Subcutaneous adipose tissue (tissue), 4 donors: ENCODE data around the gene ATP10B. TPM values are rescaled to one million over a fixed set of nuclear protein-coding genes. Genes with fewer than 3 reads are reported as not detected.

Experiments used
- total RNA-seq, 4 donors: library from RNA; depleted of rRNA; stranded (reverse); fragments of >200 nt; gene quantifications; one replicate each; pipeline ENCODE4 v1.1.0, GENCODE V29; 2016
- TF ChIP-seq, protein P1 (sequence below): fragments of 450-650 bp; IDR thresholded peaks from one replicate; pipeline ENCODE4 v1.5.1; 2016; ENCODE audit warnings: low read depth, mild to moderate bottlenecking, control low read depth, antibody characterized with exemption, moderate library complexity

Gene ATP10B
- total RNA-seq, 4 donors from 2014 or later = under 0.01 TPM; not detected in 3

DNA sequence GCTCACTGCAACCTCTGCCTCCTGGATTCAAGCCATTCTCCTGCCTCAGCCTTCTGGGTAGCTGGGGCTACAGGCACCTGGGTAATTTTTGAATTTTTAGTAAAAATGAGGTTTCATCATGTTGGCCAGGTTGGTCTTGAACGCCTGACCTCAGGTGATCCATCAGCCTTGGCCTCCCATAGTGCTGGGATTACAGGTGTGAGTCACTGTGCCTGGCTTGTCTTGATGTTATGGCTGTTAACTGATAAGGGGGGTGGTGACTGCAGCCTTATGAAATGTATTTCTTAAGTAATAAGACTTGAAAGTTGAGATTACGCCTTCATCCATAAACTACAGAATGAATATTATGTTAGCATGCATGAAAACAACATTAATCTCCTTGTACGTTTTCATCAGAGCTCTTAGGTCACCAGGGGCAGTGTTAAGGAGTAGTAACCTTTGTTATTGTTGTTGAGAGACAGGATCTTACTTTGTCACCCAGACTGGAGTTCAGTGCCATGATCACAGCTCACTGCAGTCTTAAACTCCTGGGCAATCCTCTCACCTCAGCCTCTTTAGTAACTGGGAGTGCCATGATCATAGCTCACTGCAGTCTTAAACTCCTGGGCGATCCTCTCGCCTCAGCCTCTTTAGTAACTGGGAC lies 148.3 kb downstream of the ATP10B start:
- TF ChIP-seq, protein P1, sequence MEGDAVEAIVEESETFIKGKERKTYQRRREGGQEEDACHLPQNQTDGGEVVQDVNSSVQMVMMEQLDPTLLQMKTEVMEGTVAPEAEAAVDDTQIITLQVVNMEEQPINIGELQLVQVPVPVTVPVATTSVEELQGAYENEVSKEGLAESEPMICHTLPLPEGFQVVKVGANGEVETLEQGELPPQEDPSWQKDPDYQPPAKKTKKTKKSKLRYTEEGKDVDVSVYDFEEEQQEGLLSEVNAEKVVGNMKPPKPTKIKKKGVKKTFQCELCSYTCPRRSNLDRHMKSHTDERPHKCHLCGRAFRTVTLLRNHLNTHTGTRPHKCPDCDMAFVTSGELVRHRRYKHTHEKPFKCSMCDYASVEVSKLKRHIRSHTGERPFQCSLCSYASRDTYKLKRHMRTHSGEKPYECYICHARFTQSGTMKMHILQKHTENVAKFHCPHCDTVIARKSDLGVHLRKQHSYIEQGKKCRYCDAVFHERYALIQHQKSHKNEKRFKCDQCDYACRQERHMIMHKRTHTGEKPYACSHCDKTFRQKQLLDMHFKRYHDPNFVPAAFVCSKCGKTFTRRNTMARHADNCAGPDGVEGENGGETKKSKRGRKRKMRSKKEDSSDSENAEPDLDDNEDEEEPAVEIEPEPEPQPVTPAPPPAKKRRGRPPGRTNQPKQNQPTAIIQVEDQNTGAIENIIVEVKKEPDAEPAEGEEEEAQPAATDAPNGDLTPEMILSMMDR = no peak

- TF ChIP-seq, protein P1 = no peak
Observed at GRCh38 chr5:160702934-160703333, 149.1 kb downstream of the ATP10B start.

DNA sequence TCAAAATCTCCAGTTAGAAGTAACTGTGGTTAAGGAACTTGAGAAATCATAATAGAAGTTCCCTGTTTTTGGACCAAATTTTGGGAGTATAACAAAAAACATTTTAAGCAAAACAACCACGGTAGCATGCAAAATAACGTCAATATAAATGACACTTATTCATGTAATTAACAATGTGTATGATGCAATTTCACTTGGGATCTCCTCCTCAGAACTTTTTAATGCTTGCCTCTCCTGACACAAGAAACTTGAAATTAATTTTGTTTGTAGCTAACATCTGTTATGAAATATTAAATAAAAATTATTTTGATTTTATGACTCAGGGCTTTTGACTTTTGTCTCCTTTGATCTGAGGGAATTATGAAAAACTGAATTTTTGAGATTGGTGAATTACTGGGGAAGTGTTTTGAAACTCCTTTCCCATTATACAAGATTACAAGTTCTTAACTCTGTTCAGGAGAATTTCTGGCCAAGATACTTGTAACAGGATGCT lies 149.7 kb downstream of the ATP10B start:
- TF ChIP-seq, protein P1 = no peak

DNA sequence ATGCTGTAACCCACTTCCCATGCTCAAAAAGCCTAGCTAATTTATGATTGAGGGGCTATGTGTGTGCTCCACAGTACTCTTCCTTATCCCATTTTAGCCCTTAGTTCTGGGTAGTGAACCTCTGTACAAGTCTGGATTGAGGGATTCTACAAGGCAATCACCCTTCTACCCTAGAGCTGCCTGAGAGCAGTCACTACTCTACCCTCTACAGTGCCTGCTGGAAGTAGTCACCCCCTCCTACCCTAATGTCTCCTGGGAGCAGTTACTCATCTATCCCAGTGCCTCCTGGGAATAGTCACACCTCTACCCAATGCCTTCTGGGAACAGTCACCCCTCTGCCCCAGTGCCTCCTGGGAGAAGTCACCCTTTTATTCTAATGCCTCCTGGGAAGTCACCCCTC lies 150.6 kb downstream of the ATP10B start:
- TF ChIP-seq, protein P1 = no peak

DNA sequence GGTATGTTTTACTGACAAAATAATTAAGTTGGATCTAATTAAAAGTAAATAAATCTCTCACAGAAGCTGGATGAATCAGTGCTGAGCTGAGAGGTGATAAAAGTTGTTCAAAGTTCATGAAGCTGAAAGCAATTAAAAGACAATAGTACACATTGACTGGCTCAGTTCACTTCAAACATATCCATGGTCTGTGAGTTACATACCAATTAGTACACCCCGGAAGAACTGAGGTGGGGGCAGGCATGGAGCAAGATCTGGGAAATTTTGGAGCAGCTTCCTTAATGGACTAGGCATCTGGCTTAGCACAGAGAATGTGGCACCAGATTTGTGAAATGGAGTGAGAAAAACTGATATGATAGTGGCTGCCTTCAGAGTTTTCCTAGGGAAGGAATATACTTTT lies 152.7 kb downstream of the ATP10B start:
- TF ChIP-seq, protein P1 = no peak

DNA sequence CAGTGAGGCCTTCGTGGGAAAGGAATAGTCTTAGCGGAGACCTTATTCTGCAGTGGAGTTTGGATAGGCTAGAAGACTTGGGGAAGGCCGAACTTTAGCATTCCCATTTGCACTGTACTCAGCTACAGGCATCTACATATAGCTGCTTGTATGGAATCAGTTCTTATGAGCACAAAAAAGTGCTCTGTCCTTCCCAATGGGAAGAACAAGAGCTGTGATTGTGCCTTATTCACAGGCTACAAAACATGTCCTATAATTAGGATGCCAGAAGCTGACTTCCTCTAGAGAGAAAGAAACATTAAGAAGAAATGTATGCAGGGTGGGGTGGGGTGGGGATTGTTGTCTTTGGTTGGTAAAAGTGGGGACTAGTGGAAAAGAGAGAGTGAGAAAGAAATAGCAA lies 154.7 kb downstream of the ATP10B start:
- TF ChIP-seq, protein P1 = no peak

GRCh38 chr5:160694896-160695295 lies 157.1 kb downstream of the ATP10B start:
- TF ChIP-seq, protein P1 = no peak
